Panc1 (cell line): Measurements from ENCODE around the gene PCDHGB4. TPM values are rescaled to one million over a fixed set of nuclear protein-coding genes. Genes with fewer than 3 reads are reported as not detected.

ENCODE experiments used
- ATAC-seq: fragments of 200-7000 bp; cut with Tn5 transposase; 2 replicates; pipeline ENCODE4 v1.9.1; 2020; ENCODE audit warnings: mild to moderate bottlenecking, moderate library complexity
- BruUV-seq: library from RNA; stranded (reverse); fragments of 400-500 nt; replicated peaks from 2 replicates; lab custom pipeline; 2021; lab: Mats Ljungman, UMichigan
- CTCF ChIA-PET: fragments of 300-600 bp; sonication (Branson Sonifier 250); formaldehyde crosslinking; loops from one replicate; lab custom pipeline; 2022; ENCODE audit warnings: antibody characterized with exemption; lab: Charles Lee
- POLR2A ChIA-PET: fragments of 300-600 bp; sonication (Branson Sonifier 250); formaldehyde crosslinking; loops from one replicate; lab custom pipeline; 2022; ENCODE audit warnings: antibody characterized with exemption; lab: Charles Lee
- DNase-seq: peaks from one replicate; pipeline ENCODE4 v3.0.0-alpha.2; 2010; ENCODE audit warnings: low read depth, low spot score
- H3K27ac ChIP-seq: 2 replicates; pipeline ENCODE4 v1.5.1; 2011; ENCODE audit warnings: mild to moderate bottlenecking, low read length, inconsistent platforms
- H3K27me3 ChIP-seq: fragments of 200-500 bp; sonication (Bioruptor generic); 2 replicates; pipeline ENCODE4 v1.6.0; 2014; ENCODE audit warnings: low read length, inconsistent platforms; ENCODE audit not compliant: control insufficient read depth, insufficient read depth
- H3K36me3 ChIP-seq: fragments of 200-500 bp; sonication (Bioruptor generic); 2 replicates; pipeline ENCODE4 v1.5.1; 2014; ENCODE audit warnings: inconsistent platforms, mild to moderate bottlenecking, low read length, moderate library complexity; ENCODE audit not compliant: control insufficient read depth, insufficient read depth
- H3K4me1 ChIP-seq: 2 replicates; pipeline ENCODE4 v1.5.1; 2011; ENCODE audit warnings: inconsistent platforms, mild to moderate bottlenecking, low read length, moderate library complexity; ENCODE audit not compliant: control insufficient read depth, insufficient read depth
- H3K4me3 ChIP-seq, 2 experiments: 2 replicates each; pipeline ENCODE4 v1.5.1; 2011 to 2012; ENCODE audit warnings: low read depth in 2 of 2, low read length in 2 of 2, mild to moderate bottlenecking in 2 of 2, inconsistent platforms in 1 of 2, moderate library complexity in 1 of 2
- H3K9me3 ChIP-seq: fragments of 200-500 bp; sonication (Bioruptor generic); 2 replicates; pipeline ENCODE4 v1.5.1; 2014; ENCODE audit warnings: low read depth, mild to moderate bottlenecking, inconsistent platforms, low read length, moderate library complexity; ENCODE audit not compliant: control insufficient read depth, insufficient read depth
- CTCF ChIP-seq: fragments of 450-650 bp; IDR thresholded peaks from 2 replicates; pipeline ENCODE4 v1.5.1; 2017; ENCODE audit warnings: mild to moderate bottlenecking
- POLR2AphosphoS5 ChIP-seq: IDR thresholded peaks from 2 replicates; pipeline ENCODE4 v1.6.1; 2012; ENCODE audit warnings: mild to moderate bottlenecking, low read depth, low read length, moderate library complexity
- REST ChIP-seq, 2 experiments: IDR thresholded peaks; 2 replicates each; pipeline ENCODE4 v1.6.1; 2011 to 2012; ENCODE audit warnings: low read depth in 2 of 2, control low read depth in 1 of 2, low read length in 1 of 2, mild to moderate bottlenecking in 1 of 2, moderate library complexity in 1 of 2; ENCODE audit not compliant: insufficient read depth in 1 of 2
- SIN3A ChIP-seq: IDR thresholded peaks from 2 replicates; pipeline ENCODE4 v1.6.1; 2012; ENCODE audit warnings: low read depth, mild to moderate bottlenecking, low read length, moderate library complexity, borderline replicate concordance; ENCODE audit not compliant: insufficient read depth
- TCF7L2 ChIP-seq: IDR thresholded peaks from 2 replicates; pipeline ENCODE4 v1.6.1; 2011; ENCODE audit warnings: mild to moderate bottlenecking, low read depth, low read length, inconsistent platforms
- in situ Hi-C: cut with HindIII; loops from 2 replicates; pipeline ENCODE4 v1.10.0; 2016; ENCODE audit warnings: low sequenced_read_pairs, low pct_unique_long_range_greater_than_20kb
- intact Hi-C: fragments of 100-400 bp; cut with micrococcal nuclease; formaldehyde crosslinking; loops from one replicate; pipeline ENCODE4 v1.10.0; 2022; ENCODE audit not compliant: unreplicated experiment
- total RNA-seq: library from RNA; stranded (reverse); gene quantifications from one replicate; pipeline ENCODE4 v1.2.1, GENCODE V29; 2021; ENCODE audit not compliant: unreplicated experiment

The PCDHGB4 gene
- total RNA-seq, 1 experiment from 2014 or later: 0.21 TPM

- in situ Hi-C loops (no loop called here), intact Hi-C loops (no loop called here)
- POLR2A ChIA-PET: no interaction called here
- CTCF ChIA-PET: interaction anchor here (1.1 kb wide), 1 partner anchor 43 kb away, joined by 3 read pairs; no protein-coding TSS in a partner anchor
- H3K27ac ChIP-seq: no peak overlapping the region
- DNase-seq (no peak), ATAC-seq (no peak)
- H3K9me3 ChIP-seq: peaks cover 16% of the 10 kb centered on the region; the same call in 1 of the 2 replicates
- no peaks in the 10 kb centered on the region; the same call in 1 of the 2 replicates for H3K4me1 ChIP-seq
- H3K36me3 ChIP-seq: no peaks in the 10 kb centered on the region
- H3K27me3 ChIP-seq: no peaks in the 10 kb centered on the region
- no peak for TF ChIP-seq SIN3A
- no peak for TF ChIP-seq POLR2AphosphoS5
- no TSS peak for BruUV-seq
- H3K4me3 ChIP-seq: no peak overlapping the region
These were observed 35.3 kb downstream of the PCDHGB4 start for GRCh38 chr5:141422742-141423291.

- H3K9me3 ChIP-seq: peaks cover 13% of the 10 kb centered on the region; the same call in 1 of the 2 replicates
- ChIA-PET CTCF (interaction anchor here (0.6 kb wide), 1 partner anchor 97 kb away, joined by 3 read pairs; no protein-coding TSS in a partner anchor), POLR2A (no interaction called here)
- H3K4me3 ChIP-seq: no peak overlapping the region
- H3K36me3 ChIP-seq: no peaks in the 10 kb centered on the region
- BruUV-seq: no TSS peak
- intact Hi-C loops: no loop called here
- no peaks in the 10 kb centered on the region for H3K4me1 ChIP-seq
- no peak for TF ChIP-seq TCF7L2
- TF ChIP-seq POLR2AphosphoS5: no peak
- no peak for TF ChIP-seq REST (IDR thresholded peaks at IDR 0.05; ENCODE audit: insufficient read depth in 1 of 2, low read depth in 2 of 2, low read length in 1 of 2)
- TF ChIP-seq SIN3A: no peak
- TF ChIP-seq CTCF: no peak
- in situ Hi-C loops: no loop called here
- ATAC-seq (no peak), DNase-seq (no peak)
- H3K27me3 ChIP-seq: no peaks in the 10 kb centered on the region
- no peak overlapping the region for H3K27ac ChIP-seq
These were observed 40.4 kb downstream of the PCDHGB4 start for GRCh38 chr5:141427783-141428426.
